ENCODE data around the gene SARS2.

DNA sequence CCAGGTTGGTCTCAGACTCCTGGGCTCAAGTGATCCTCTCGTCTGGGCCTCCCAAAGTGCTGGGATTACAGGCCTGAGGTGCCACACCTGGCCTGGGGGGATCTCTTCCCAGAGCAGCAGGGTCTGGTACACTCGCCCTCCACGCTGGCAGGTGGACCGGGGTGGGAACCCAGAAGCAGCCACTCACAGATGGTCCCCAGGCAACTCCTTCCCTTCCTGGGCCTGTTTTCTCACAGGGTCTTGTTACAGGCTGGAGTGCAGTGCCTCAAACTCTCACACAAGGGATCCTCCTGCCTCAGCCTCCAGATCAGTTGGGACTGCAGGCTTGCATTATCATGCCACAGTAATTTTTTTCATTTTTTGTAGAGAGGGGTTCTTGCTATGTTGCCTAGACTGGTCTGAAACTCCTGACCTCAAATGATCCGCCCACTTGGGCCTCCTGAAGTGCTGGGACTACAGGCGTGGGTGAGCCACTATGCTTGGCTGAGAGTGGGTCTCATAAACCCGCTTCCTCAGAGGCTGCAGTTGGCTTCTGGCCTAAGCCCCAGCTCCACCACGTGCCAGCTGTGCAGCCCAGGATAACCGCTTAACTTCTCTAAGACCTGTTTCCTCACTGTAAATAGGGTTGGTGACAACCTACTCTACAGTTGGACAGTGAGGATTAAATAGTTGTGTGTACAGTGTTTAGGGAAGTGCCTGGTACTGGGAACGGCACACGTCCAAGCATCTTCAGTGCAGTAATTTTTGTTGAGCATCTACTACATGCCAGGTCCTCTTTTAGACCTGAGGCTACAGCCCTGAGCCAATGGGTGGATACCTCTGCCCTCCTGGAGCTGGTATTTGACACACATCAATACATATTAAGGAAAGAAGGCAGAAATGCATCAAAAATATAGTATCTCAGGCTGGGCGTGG lies 17.7 kb downstream of the SARS2 start:
- TF ChIP-seq ZNF274 (IDR thresholded peaks at IDR 0.05; ENCODE audit: low read depth, low read length) (no peak), YY1 (IDR thresholded peaks at IDR 0.05; ENCODE audit: insufficient read depth, insufficient read length) (no peak), SUZ12 (IDR thresholded peaks at IDR 0.05; ENCODE audit: extremely low read depth, insufficient read depth, insufficient read length) (no peak)
